PC-3 (cell line): ENCODE measurements around the gene MXRA7. TPM values are rescaled to one million over a fixed set of nuclear protein-coding genes. Genes with fewer than 3 reads are reported as not detected.

Experiments
- ATAC-seq: fragments of 200-7000 bp; cut with Tn5 transposase; 2 replicates; pipeline ENCODE4 v1.9.1; 2020; ENCODE audit warnings: mild to moderate bottlenecking, moderate library complexity
- BruUV-seq: library from RNA; stranded (reverse); fragments of 400-500 nt; replicated peaks from 2 replicates; lab custom pipeline; 2021; lab: Mats Ljungman, UMichigan
- CTCF ChIA-PET: fragments of 300-600 bp; sonication (Branson Sonifier 250); formaldehyde crosslinking; loops from one replicate; lab custom pipeline; 2022; ENCODE audit warnings: antibody characterized with exemption; lab: Charles Lee
- POLR2A ChIA-PET: fragments of 300-600 bp; sonication (Branson Sonifier 250); formaldehyde crosslinking; loops from one replicate; lab custom pipeline; 2022; ENCODE audit warnings: antibody characterized with exemption; ENCODE audit not compliant: unreplicated experiment; lab: Charles Lee
- DNase-seq: peaks from one replicate; pipeline ENCODE4 v3.0.0-alpha.2; 2015
- H2AFZ ChIP-seq: fragments of 300-600 bp; sonication (generic); 2 replicates; pipeline ENCODE4 v1.6.0; 2016; ENCODE audit warnings: antibody characterized with exemption, low read length
- H3F3A ChIP-seq: fragments of 300-600 bp; sonication (generic); one replicate; pipeline ENCODE4 v1.6.0; 2017; ENCODE audit warnings: antibody characterized with exemption, low read length, control low read depth, mild to moderate bottlenecking; ENCODE audit not compliant: unreplicated experiment
- H3K27ac ChIP-seq: fragments of 300-600 bp; sonication (generic); 2 replicates; pipeline ENCODE4 v1.5.1; 2016; ENCODE audit warnings: mild to moderate bottlenecking, low read length
- H3K27me3 ChIP-seq: fragments of 300-600 bp; sonication (generic); 2 replicates; pipeline ENCODE4 v1.6.1; 2016; ENCODE audit warnings: low read length, mixed read lengths
- H3K36me3 ChIP-seq: fragments of 300-600 bp; sonication (generic); 2 replicates; pipeline ENCODE4 v1.6.1; 2016; ENCODE audit warnings: low read depth, mixed run types, low read length, mixed read lengths
- H3K4me1 ChIP-seq: fragments of 300-600 bp; sonication (generic); 2 replicates; pipeline ENCODE4 v1.5.1; 2016; ENCODE audit warnings: low read length; ENCODE audit not compliant: insufficient read depth
- H3K4me2 ChIP-seq: fragments of 300-600 bp; sonication (generic); 2 replicates; pipeline ENCODE4 v1.6.0; 2016; ENCODE audit warnings: low read length
- H3K4me3 ChIP-seq: fragments of 300-600 bp; sonication (generic); 2 replicates; pipeline ENCODE4 v1.5.1; 2016; ENCODE audit warnings: mild to moderate bottlenecking, low read length, mixed read lengths
- H3K79me2 ChIP-seq: fragments of 300-600 bp; sonication (generic); 2 replicates; pipeline ENCODE4 v1.6.1; 2017; ENCODE audit warnings: low read length, mixed read lengths
- H3K9ac ChIP-seq: fragments of 300-600 bp; sonication (generic); 2 replicates; pipeline ENCODE4 v1.6.0; 2016; ENCODE audit warnings: mild to moderate bottlenecking, low read length
- H3K9me2 ChIP-seq: fragments of 300-600 bp; sonication (generic); replicated peaks from 2 replicates; pipeline ENCODE4 v1.6.1; 2016; ENCODE audit warnings: mixed run types, low read length, mixed read lengths
- H3K9me3 ChIP-seq: fragments of 300-600 bp; sonication (generic); 2 replicates; pipeline ENCODE4 v1.6.1; 2016; ENCODE audit warnings: low read length, mixed read lengths
- H4K20me1 ChIP-seq: fragments of 300-600 bp; sonication (generic); 2 replicates; pipeline ENCODE4 v1.6.1; 2016; ENCODE audit warnings: low read length, mixed read lengths
- CTCF ChIP-seq: fragments of 300-600 bp; sonication (generic); conservative IDR thresholded peaks from 2 replicates; pipeline ENCODE4 v1.5.1; 2017; ENCODE audit warnings: antibody characterized with exemption, low read depth, mild to moderate bottlenecking, low read length
- EZH2 ChIP-seq: fragments of 300-600 bp; sonication (generic); IDR thresholded peaks from one replicate; pipeline ENCODE4 v1.6.1; 2017; ENCODE audit warnings: antibody characterized with exemption, mild to moderate bottlenecking, low read length; ENCODE audit not compliant: unreplicated experiment
- EZH2phosphoT487 ChIP-seq: fragments of 300-600 bp; sonication (generic); IDR thresholded peaks from 2 replicates; pipeline ENCODE4 v1.6.1; 2018; ENCODE audit warnings: mild to moderate bottlenecking, antibody characterized with exemption, low read length, borderline replicate concordance
- intact Hi-C: fragments of 100-400 bp; cut with micrococcal nuclease; formaldehyde crosslinking; loops from 2 replicates; pipeline ENCODE4 v1.9.0; 2023
- total RNA-seq: library from RNA; depleted of rRNA; stranded (reverse); fragments of >200 nt; gene quantifications from 2 replicates; pipeline ENCODE4 v1.2.3, GENCODE V29; 2014

MXRA7 gene
- total RNA-seq, 1 experiment from 2014 or later = 98.3 TPM

GRCh38 chr17:76707985-76708807, 2.6 kb downstream of the MXRA7 start:
- no peak overlapping the region for H2AFZ ChIP-seq
- peaks cover 25% of the 10 kb centered on the region for H3K4me1 ChIP-seq
- H3K27ac ChIP-seq = no peak overlapping the region
- peaks cover 37% of the 10 kb centered on the region for H3K79me2 ChIP-seq
- DNase-seq (no peak), ATAC-seq (no peak)
- no peak overlapping the region for H3K4me2 ChIP-seq
- no peak overlapping the region for H3K9ac ChIP-seq
- CTCF ChIA-PET = interaction anchor here (1.0 kb wide), 1 partner anchor 27 kb away, joined by 3 read pairs; no protein-coding TSS in a partner anchor
- intact Hi-C loops = no loop called here
- H3K27me3 ChIP-seq = no peaks in the 10 kb centered on the region
- BruUV-seq = no TSS peak
- TF ChIP-seq CTCF = no peak
- no peak for TF ChIP-seq EZH2phosphoT487
- no peak for TF ChIP-seq EZH2
- no peaks in the 10 kb centered on the region for H3K36me3 ChIP-seq
- H3F3A ChIP-seq = no peaks in the 10 kb centered on the region
- H3K9me3 ChIP-seq = no peaks in the 10 kb centered on the region
- H4K20me1 ChIP-seq = no peaks in the 10 kb centered on the region
- POLR2A ChIA-PET = interaction anchor here (0.5 kb wide), 1 partner anchor 24 kb away, joined by 3 read pairs; no protein-coding TSS in a partner anchor
- H3K9me2 ChIP-seq = no peaks in the 10 kb centered on the region
- H3K4me3 ChIP-seq = no peak overlapping the region

- TF ChIP-seq EZH2 (no peak), EZH2phosphoT487 (no peak), CTCF (no peak)
- H3K9me3 ChIP-seq = no peaks in the 10 kb centered on the region
Measured at GRCh38 chr17:76706817-76707216, 3.9 kb downstream of the MXRA7 start.

GRCh38 chr17:76704805-76705204, 6.0 kb downstream of the MXRA7 start:
- no peaks in the 10 kb centered on the region for H4K20me1 ChIP-seq
- H3K9me2 ChIP-seq = no peaks in the 10 kb centered on the region
- DNase-seq = no peak
- no peaks in the 10 kb centered on the region for H3K36me3 ChIP-seq
- peaks cover 12% of the 10 kb centered on the region for H3K4me1 ChIP-seq
- ATAC-seq = no peak
- POLR2A ChIA-PET = no interaction called here
- no peak overlapping the region for H3K27ac ChIP-seq
- H3K9ac ChIP-seq = no peak overlapping the region
- H3K4me3 ChIP-seq = no peak overlapping the region
- H2AFZ ChIP-seq = no peak overlapping the region
- intact Hi-C loops = no loop called here
- no peaks in the 10 kb centered on the region for H3K27me3 ChIP-seq
- H3K4me2 ChIP-seq = no peak overlapping the region
- BruUV-seq = no TSS peak
- H3K79me2 ChIP-seq = peaks cover 36% of the 10 kb centered on the region
- H3K9me3 ChIP-seq = no peaks in the 10 kb centered on the region
- CTCF ChIA-PET = no interaction called here
- no peak for TF ChIP-seq EZH2phosphoT487
- TF ChIP-seq EZH2 = no peak
- no peak for TF ChIP-seq CTCF
- H3F3A ChIP-seq = no peaks in the 10 kb centered on the region

More at GRCh38 chr17:76706817-76707216, 3.9 kb downstream of the MXRA7 start:
- H3K27me3 ChIP-seq = no peaks in the 10 kb centered on the region
- BruUV-seq = no TSS peak
- no peak overlapping the region for H3K4me2 ChIP-seq
- intact Hi-C loops = no loop called here
- no peak for DNase-seq
- H3K4me1 ChIP-seq = peaks cover 25% of the 10 kb centered on the region
- no peak overlapping the region for H3K9ac ChIP-seq
- CTCF ChIA-PET = no interaction called here
- no peak overlapping the region for H3K4me3 ChIP-seq
- no peaks in the 10 kb centered on the region for H3F3A ChIP-seq
- ATAC-seq = no peak
- H3K27ac ChIP-seq = no peak overlapping the region
- POLR2A ChIA-PET = no interaction called here
- H3K79me2 ChIP-seq = peaks cover 41% of the 10 kb centered on the region
- H2AFZ ChIP-seq = no peak overlapping the region
- no peaks in the 10 kb centered on the region for H3K36me3 ChIP-seq
- H3K9me2 ChIP-seq = no peaks in the 10 kb centered on the region
- no peaks in the 10 kb centered on the region for H4K20me1 ChIP-seq
